ENCODE data around the gene PTPRN2. TPM values are rescaled to one million over a fixed set of nuclear protein-coding genes. Genes with fewer than 3 reads are reported as not detected.
"Not testable (repeated sequence)": the region's sequence is repeated elsewhere in the genome, so short reads cannot be mapped to it uniquely, and the experiment has no call there.

PTPRN2 gene
- polyA plus RNA-seq, 4 donors = 7.2 to 9.2 (median 7.5) TPM

DNA sequence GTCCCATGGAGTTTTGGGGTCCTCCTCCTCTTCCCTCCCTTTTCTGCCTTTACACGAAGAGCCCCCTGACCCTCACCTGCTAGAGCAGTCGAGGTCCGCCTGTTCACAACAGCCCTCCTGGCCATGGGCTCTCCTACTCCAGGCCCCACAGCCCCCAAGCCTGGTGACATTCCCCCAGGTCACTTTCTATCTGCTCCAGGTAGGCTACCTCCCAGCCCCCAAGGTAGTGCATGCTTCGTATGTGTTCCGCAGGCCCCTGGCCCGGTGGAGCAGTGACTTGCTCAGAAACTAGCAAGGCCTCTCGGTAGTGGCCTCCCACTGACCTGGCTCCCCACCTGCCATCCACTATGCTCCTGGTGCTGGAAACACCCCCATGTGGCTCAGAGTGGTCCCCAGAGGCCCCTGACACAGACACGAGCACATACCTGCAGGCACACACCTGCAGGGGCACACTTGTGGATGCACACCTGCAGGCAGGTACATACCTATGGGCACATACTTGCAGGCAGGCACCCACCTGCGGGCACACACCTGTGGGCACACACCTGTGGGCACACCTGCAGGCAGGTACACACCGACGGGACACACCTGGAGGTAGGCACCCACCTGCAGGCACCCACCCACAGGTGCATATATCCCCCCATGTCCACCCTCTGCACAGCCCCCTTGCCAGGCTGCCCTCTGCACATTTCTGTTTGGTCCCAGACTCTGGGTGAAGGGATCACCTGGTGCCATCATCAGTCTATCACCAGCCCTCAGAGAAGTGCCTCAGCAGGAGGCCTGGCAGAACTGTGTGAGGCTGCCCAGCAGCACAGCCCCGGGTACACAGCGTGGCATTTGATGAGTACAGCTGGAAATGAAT lies 322.5 kb downstream of the PTPRN2 start:
- DNase-seq (ENCODE audit: low read depth in 4 of 4, low spot score in 3 of 4) = no peak

DNA sequence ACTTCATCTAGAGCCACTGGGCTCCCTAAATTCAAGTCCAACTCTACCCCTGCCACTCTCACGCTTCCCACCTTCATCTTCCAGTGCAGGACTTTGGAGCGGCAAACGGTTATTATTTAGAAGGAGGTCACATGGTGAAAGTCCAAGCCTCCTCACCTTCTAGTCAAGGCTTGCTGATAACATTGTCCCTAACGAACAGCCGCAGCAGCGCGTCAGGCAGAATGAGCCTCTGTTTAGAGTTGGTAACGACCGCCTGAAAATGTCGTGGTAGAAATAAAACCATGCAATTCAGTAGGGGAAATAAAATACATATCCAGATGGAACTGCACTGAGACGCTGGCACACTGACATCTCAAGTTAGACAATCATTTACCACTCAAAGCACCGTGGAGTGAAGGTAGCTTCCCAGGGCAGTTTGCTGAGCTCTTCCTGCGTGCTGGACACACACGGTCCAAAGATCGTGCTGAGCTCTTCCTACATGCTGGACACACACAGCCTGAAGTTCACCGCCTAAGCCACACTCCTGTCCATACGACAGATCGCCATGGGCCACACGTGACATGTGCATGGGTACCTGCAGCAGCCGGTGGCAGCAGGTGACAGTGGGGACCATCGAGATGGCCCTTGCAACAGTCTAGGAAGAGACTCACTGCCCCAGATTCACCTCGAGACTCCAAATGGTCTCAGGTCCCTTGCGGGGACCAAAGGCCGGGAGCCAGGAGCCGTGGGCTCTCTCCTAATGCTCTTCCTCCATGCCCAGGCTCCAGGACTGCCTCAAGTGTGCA lies 323.5 kb downstream of the PTPRN2 start:
- DNase-seq (ENCODE audit: low read depth in 4 of 4, low spot score in 3 of 4) = no peak

GRCh38 chr7:158263110-158263963 lies 324.3 kb downstream of the PTPRN2 start:
- no peak for DNase-seq (ENCODE audit: low read depth in 4 of 4, low spot score in 3 of 4)

DNA sequence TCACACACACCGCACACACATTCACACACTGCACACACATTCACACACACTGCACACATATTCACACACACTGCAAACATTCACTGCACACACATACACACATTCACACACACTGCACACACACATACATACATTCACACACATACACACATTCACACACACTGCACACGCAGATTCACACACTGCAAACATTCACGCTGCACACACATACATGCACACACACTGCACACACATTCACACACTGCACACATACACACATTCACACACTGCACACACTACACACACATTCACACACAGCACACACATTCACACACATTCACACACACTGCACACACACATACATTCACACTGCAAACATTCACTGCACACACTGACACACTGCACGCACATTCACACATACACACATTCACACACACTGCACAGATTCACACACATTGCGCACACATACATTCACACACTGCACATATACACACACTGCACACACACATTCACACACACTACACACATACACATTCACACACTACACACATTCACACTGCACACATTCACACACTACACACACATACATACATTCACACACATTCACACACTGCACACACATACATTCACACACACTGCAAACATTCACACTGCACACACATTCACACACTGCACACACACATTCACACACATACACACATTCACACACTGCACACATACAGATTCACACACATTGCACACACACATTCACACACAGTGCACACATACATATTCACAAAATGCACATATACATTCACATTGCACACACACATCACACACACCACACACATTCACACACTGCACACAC lies 325.1 kb downstream of the PTPRN2 start:
- no peak for DNase-seq (ENCODE audit: low read depth in 4 of 4, low spot score in 3 of 4)

DNA sequence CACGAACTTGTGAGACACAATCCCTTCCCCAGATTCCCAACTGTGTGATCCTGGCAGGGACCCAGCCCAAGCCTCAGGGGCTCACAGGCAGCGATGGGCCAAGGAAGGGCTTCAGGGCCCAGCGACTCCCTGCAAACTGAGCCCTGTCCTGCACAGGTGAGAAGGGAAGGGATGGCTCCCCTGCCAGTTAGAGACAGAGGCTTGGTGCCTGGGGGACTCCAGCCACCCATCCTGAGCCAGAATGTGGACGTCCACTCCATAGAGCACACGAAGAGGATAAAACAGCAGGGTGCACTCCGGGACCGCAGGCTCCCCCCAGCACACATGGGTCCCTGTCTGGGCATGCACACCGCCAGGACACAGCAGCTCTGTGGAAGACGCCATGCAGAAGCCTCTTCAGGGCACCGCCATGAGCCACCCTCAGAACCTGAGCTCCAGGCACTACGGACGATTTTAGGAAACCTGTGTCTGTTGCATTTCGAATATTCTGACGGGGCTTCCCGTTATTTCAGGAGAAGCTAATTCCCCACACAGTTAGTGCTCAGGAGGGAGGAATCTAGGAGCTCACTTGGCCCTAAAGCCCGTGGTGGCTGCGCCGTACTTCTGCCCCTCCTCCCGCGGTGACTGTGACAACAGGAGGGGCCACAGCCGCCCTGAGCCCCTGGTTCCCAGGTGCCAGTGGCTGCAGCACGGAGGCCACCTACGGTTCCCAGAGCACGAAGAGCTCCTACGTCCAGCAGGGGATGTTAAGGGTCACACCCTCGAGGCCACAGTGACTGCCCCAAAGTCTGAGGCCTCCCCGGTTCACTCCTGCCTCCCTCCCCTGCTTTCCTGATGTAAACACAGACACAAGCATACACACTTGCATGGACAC lies 326.0 kb downstream of the PTPRN2 start:
- DNase-seq (ENCODE audit: low read depth in 4 of 4, low spot score in 3 of 4) = no peak

DNA sequence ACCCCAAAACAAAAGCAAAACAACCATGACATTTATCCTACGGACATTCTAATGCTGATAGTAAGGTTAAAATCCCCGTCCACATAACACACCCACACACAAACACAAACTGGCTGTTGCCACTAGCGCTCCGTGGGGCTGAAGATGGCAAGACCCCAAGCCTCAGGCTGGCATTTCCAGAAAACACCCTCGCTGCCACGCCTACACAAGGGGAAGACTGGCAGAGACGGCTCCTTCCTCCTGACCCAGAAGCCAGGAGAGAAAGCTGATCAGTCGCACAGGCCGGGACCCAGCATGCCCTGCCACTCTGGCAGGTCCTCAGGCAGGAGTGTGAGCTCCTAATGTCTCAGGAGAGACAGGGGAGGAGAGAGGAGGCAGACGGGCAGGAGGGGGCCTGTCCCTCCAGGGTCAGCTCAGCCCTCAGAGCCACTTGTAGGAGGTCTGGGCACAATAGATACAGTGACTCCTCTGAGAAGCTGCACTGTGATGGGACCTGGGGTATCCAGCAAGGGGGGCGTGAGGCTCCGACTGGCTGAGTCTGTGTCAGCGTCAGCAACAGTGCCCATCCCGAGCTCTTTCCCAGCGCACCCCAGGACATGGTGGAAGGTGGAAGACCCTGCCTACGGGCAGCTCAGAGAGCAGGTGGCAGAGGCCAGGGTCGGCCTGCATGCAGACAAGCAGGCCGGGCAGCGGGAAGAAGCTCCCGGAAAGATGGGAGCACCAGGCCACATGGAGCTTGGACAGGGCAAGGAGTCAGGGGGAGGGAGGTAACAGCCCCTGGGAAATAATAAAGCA lies 326.9 kb downstream of the PTPRN2 start:
- DNase-seq (ENCODE audit: low read depth in 4 of 4, low spot score in 3 of 4) = no peak

GRCh38 chr7:158259671-158260418 lies 327.8 kb downstream of the PTPRN2 start:
- no peak for DNase-seq (ENCODE audit: low read depth in 4 of 4, low spot score in 3 of 4)

DNA sequence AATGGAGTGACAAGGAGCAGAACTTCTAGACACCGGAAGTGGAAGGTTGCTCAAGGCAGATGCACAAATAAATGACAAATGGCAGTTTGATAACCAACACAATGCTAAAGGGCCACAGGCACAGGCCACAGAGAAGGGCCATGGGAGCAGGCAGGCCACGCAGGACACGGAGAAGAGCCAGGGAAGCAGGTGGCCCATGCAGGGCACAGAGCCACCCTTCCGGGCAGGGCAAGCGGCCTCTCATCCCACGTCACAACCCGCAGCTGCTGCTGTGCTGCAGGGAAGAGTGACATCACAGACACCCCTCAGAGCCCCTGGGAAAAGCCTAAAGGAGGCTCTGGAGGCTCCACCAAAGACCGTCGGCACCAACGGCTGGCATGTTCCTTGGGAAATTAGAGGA lies 328.5 kb downstream of the PTPRN2 start:
- DNase-seq (ENCODE audit: low read depth in 4 of 4, low spot score in 3 of 4) = no peak

- no peak for DNase-seq (ENCODE audit: low read depth in 4 of 4, low spot score in 3 of 4)
These were observed 329.1 kb downstream of the PTPRN2 start for GRCh38 chr7:158258411-158259130.

GRCh38 chr7:158257516-158258410 lies 329.9 kb downstream of the PTPRN2 start:
- DNase-seq (ENCODE audit: low read depth in 4 of 4, low spot score in 3 of 4) = no peak

DNA sequence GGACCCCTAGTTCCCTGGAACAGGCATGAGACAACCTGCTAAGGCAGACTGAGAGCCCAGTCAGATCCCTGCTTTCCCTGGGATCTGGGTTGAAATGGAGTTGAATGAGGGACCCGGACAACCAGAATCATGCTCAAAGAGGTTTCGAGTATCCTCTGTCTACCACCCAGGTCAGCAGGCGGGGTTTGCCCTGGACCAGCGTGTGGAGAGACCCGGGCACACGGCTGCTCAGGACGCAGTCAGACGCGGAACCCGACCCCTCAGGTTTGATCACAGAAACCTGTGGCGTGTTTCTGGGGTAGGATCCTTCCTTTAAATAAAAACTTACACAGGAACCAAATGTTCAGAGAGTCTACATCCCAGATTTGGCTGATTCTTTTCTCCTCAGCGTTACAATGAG lies 330.6 kb downstream of the PTPRN2 start:
- no peak for DNase-seq (ENCODE audit: low read depth in 4 of 4, low spot score in 3 of 4)

- no peak for DNase-seq (ENCODE audit: low read depth in 4 of 4, low spot score in 3 of 4)
These were observed 331.4 kb downstream of the PTPRN2 start for GRCh38 chr7:158256091-158256816.

- no peak for DNase-seq (ENCODE audit: low read depth in 4 of 4, low spot score in 3 of 4)
These were observed 332.1 kb downstream of the PTPRN2 start for GRCh38 chr7:158255558-158255957.

GRCh38 chr7:158255156-158255555 lies 332.5 kb downstream of the PTPRN2 start:
- DNase-seq (ENCODE audit: low read depth in 4 of 4, low spot score in 3 of 4) = no peak

DNA sequence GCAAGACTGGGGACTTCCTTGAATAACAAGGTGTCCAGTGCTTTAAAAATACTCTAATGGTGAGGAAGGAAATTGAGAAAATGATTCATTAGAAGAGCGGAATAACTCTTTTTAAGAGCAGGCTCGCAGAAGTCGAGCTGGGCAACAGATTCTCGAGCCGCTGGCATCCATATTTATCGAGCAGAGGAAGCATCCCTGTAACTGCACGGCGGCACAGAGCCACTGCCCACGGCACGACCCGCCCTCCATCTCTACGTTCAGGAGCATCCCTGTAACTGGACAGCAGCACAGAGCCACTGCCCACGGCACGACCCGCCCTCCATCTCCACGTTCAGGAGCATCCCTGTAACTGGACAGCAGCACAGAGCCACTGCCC lies 334.0 kb downstream of the PTPRN2 start:
- not testable (repeated sequence) for DNase-seq (ENCODE audit: low read depth in 4 of 4, low spot score in 3 of 4)

All from left renal pelvis (tissue), 4 donors.